Stimulated activated CD4-positive, alpha-beta T cell treated with anti-CD3 and anti-CD28 coated beads, Interleukin-2, amount 100 ng/mL, for 4 hours (primary cell): ENCODE results near the gene TTC16.
"Not testable (repeated sequence)": the region's sequence is repeated elsewhere in the genome, so short reads cannot be mapped to it uniquely, and the experiment has no call there.

Experiments used
- DNase-seq: peaks from one replicate; pipeline ENCODE4 v3.0.0-alpha.2; 2020; ENCODE audit warnings: low read depth

TTC16 gene

GRCh38 chr9:127769101-127769500 lies 53.2 kb downstream of the TTC16 start:
- no peak for DNase-seq

DNA sequence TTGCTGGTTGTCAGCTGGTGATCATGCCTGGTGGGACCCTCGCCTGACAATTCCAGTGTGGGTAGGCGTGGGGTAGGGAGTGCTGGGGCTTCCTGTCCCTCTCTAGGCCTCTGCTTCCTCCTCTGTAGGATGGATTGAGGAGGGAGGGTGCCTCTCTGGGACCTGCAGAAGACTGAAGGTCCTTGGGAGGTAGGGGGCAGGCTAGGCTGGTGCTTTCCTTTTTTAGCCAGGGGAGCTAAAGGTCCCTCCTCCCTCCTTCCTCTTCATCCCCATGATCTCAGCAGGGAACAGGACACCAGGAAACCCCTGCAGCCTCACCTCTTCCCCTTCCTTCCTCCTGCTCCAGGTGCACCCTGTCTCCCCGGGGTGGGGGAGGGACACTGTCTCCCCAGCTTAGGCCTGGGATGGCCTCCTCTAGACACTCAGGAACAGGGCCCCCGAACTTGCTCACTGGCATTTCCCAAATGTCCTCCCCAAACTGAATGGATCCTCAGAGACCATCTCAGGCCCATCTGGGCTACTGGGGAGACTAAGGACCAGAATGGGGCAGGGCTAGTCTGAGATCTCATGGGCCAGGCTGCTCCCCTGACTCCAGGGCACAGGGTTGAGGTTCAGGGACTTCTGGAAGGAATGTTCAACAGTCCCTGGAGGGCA lies 54.2 kb downstream of the TTC16 start:
- DNase-seq: no peak

DNA sequence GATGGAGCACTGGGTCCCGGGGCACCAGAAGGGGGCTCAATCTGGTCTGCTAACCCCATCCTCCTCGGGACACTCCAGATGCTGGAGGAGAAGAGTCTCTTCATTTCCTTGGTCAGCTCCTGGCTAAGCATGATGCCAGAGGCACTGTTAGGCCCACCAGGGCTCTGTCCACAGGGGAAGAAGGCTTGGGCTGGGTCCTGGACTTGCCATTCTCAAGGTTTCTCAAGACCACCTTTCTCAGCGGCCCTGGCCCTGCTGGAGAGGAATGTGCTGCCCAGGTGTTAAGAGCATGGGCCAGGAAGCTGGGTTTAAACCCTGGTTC lies 54.7 kb downstream of the TTC16 start:
- DNase-seq: no peak

GRCh38 chr9:127770905-127771569 lies 55.2 kb downstream of the TTC16 start:
- DNase-seq: peak; percentile 96

DNA sequence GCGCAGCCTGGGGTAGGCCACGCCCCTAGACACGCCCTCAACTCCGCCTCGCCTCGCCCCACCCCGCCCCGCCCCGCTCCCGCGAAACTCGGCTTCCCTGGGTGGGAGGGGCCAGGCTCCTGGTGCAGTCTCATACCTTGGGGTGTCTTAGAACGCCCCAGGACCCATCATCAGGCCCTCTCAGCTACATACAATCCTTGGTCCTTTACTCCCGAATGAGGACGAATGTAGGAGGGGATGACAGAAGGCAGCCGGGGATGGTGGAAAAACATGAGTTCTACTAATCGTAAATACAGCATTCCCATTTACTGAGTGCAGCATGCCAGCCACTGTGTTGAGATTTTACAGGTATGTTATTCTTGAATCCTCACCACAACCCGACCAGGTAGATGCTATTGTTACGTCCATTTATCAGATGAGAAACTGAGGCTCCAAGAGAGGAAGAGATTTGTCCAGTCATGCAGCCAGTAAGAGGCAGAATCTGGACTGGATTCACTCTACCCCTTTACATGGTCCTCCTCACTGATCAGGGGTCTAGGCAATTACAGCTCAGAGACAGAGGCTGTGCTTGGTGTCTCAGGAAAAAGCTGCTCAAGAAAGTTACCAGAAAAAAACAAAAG lies 55.8 kb downstream of the TTC16 start:
- DNase-seq: no peak

DNA sequence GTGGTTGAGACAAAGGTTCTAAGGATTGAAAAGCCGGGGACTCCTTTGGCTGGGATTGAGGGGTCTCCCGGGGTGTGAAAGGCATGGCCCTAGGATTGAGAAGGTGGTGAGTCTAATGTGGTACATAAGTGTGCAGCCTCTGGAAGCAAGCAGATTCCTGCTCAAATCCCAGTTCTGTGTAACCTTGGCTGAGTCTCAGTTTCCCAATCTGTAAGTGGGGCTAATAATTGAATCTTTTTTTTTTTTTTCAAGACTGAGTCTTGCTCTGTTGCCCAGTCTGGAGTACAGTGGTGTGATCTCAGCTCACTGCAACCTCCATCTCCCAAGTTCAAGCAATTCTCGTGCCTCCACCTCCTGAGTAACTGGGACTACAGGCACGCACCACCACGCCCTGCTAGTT lies 56.7 kb downstream of the TTC16 start:
- DNase-seq: no peak

DNA sequence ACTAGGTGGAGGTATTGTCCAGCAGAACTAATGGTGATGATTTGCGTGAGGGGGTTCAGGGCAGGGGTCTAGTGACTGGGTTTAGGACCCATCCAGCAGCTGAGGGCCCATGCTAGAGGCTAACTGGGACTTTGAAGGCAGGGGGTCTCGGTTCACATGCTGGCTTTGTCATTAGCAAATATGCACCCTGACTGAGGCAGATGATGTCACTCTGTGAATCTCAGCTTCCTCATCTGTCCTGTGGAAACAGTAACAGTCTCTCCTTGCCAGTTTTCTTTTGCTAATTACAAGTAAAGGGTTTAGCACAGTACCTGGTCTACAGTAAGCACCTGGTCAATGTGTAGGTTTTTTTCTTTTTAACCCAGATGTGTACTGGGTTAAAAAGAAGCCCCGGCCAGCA lies 57.4 kb downstream of the TTC16 start:
- DNase-seq: no peak

DNA sequence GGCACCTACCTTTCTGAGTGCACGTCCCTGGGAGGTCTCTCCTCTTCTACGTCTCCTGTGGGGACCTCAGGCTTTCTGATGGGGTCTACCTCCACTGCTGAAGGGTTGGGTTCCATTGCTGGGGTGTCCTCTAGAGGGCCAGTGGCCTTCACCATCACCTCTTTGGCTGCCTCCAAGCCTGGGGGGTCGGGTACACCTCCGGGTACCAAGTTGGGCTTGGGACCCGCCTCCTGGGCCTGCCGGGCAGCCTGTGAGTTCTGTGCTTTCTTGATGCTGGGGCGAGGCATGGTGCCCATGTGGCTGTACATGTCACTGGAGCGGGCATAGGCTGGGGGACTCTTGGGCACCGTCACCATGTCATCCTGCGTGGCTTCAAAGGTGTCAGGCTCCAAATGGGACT lies 58.1 kb downstream of the TTC16 start:
- no peak for DNase-seq

DNA sequence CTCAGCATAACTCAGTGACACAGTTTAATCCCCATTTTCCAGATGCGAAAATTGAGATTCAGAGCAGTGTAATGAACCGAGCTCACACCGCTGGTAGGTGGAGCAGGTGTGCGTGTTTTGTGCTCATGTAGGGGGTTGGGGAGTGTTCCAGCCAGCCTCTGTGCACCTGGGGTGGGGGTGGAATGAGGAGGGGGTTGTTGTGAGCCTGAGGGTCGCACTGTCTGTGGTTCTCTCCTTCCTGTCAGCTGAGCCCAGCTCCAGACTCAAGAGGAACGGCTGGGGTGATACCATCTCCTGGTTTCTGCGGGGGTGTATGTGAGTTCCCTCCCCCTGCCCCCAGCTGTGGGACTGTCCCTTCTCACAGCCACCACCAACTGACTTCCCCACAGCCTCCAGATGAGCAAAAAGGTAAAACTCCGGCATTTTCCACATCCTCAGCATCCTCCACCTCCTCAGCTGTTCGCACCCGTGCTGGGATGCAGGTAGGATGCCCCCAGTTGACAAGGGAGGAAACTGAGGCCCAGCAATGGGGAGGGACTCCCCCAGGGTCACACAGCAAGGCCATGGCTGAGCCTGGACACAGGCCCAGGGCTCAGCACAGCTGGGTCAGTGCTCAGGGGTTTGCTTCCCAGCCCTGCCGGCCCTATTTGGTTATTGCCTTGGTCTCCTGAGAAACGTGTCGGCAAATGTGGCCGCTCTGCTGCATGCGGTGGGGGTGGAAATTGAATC lies 60.5 kb downstream of the TTC16 start:
- peak; percentile 69 for DNase-seq

- no peak for DNase-seq
These were observed 61.0 kb downstream of the TTC16 start for GRCh38 chr9:127776924-127777289.

DNA sequence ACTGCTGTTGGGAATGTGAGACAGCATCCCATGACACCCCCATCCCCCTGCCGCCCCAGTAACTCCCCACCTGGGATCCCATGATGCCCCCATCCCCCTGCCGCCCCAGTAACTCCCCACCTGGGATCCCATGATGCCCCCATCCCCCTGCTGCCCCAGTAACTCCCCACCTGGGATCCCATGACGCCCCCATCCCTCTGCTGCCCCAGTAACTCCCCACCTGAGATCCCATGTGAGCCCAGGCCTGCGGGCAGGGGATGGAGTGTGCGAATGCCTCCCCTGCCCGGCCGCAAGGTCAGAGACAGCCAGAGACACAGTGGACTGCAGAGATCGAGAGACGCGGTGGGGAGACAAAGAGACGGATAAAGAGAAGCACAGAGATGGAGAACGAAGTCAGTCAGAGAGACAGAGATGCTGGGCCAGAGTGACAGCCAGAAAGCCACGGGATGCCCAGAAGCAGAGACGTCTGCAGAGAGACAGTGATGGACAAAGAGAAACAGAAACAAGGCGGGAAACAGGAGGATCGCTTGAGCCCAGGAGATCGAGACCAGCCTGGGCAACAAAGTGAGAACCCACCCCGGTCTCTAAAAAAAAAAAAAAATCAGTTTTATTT lies 61.6 kb downstream of the TTC16 start:
- DNase-seq: no peak

DNA sequence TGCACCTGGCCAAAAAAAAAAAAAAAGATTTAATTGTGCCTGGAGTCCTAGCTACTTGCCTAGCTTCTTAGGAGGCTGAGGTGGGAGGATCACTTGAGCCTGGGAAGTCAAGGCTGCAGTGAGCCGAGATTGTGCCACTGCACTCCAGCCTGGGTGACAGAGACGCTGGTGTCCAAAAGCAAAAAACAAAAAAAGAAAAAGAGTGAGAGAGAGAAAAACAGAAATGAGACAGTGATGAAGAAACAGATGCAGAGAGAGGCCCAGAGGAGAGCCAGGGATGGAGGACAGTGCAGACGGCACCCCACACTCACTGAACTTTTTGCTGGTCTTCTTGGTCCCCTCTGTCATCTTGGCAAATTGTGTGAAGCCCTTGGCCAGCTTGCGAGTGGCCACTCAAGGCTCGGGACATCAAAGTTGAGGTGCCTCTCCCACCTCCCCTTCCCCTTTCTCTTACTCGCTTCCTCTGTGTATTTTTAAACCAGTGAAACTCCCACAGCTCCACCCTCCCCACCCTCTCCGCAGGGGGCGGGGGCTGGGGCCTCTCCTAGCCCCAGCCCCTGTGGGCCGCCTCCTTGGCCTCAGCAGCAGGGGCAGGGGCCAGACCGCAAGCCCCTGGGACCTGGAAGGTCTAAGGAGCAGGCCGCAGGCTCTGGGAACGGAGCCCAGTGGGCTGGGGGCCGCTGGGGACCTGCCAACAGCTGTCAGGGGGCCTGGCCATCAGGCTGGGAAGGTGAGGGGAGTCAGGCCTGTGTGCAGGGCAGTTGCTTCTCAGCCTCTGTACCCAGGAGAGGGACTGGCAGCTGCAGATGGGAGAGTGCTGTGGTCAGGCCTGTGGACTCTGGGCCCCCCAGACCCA lies 62.6 kb downstream of the TTC16 start, which contains the start of gene SH2D3C:
SH2D3C (minus strand) TSS at position 387 of the 856 bp plus-strand sequence; CDS start at position 348, 39 bp downstream.
- DNase-seq: no peak

DNA sequence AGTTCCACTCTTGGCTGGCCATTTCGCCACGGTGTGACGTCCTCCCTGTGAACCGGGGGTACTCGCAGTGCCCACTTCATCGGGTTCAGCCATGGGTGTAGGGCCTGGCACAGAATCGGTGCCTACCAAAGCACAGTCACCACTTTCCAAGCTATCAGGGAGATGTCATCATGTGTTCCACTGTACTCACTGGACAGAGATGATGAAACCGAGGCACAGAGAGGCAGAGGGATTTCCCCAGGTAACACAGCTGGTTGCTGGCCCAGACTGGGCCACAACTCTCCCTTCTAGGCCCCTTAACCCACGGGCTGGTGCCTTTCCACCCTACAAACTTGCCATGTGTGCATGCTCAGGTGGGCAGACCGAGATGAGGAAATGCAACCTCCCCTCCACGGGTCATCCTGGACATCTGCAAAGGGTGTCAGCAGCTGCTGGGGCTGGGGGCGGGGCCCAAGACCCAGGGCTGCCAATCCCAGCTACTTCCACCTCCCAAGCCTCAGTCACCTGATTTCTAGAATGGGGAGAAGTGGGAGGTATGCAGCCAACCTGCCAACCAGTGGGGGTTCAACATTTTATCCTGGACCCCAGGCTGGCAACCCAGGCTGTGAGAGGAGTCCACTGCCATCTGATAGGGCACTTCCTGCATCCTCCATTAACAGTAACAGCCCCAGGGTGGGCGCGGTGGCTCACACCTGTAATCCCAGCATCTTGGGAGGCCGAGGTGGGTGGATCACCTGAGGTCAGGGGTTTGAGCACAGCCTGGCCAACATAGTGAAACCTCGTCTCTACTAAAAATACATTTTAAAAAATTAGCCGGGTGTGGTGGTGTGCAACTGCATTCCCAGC lies 63.5 kb downstream of the TTC16 start:
- peak; percentile 56 for DNase-seq

DNA sequence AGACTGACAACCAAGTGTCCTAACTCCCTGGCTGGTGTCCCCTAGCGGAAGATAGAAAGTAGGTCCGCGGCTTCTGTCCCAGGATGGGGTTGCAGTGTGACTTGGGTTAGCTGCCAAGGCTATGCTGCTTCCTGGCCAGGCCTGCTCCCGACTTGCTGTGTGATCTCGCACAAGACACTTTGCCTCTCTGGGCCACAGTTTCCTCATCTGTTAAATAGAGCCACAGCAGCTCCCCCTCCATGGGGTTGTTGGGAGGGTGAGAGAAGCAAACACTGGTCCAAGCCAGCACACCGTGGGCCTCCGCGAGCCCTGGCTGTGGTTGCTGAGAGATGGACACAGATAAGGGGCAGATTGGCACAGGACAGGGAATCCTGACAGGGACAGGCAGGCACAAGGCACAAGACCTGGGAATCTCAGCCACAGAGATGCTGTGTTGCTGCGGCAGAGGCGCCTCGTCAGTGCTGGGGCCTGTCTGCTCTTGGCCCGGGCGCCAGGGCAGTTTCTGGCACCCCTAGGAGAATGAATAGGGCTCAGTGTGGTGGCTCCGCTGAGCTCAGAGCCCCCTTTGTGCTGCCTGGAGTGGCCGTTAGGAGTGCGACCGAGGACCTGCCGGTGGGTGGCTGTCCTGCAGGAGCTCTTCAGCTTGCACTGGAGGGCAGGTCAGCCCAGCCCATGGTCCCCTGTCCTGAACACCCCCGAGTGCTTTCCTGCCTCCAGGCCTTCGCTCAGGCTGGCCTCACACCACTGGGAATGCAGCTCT lies 64.4 kb downstream of the TTC16 start:
- DNase-seq: no peak

DNA sequence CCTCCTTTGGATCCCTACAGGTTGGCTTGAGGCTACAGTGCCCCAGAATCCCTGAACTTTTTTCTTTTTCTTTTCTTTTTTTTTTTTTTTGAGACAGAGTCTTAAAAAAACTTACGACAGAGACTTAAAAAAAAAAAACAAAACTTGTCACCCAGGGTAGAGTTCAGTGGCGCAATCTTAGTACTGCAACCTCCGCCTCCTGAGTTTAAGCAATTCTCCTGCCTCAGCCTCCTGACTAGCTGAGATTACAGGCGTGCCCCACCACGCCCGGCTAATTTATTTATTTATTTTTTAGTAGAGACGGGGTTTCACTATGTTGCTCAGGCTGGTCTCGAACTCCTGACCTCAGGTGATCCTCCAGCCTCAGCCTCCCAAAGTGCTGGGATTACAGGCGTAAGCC lies 65.0 kb downstream of the TTC16 start:
- DNase-seq: not testable (repeated sequence)
